Panc1 (cell line): ENCODE data around the gene CFAP58. TPM values are rescaled to one million over a fixed set of nuclear protein-coding genes. Genes with fewer than 3 reads are reported as not detected.

Experiments
- ATAC-seq: fragments of 200-7000 bp; cut with Tn5 transposase; 2 replicates; pipeline ENCODE4 v1.9.1; 2020; ENCODE audit warnings: mild to moderate bottlenecking, moderate library complexity
- BruUV-seq: library from RNA; stranded (reverse); fragments of 400-500 nt; replicated peaks from 2 replicates; lab custom pipeline; 2021; lab: Mats Ljungman, UMichigan
- CTCF ChIA-PET: fragments of 300-600 bp; sonication (Branson Sonifier 250); formaldehyde crosslinking; loops from one replicate; lab custom pipeline; 2022; ENCODE audit warnings: antibody characterized with exemption; lab: Charles Lee
- POLR2A ChIA-PET: fragments of 300-600 bp; sonication (Branson Sonifier 250); formaldehyde crosslinking; loops from one replicate; lab custom pipeline; 2022; ENCODE audit warnings: antibody characterized with exemption; lab: Charles Lee
- DNase-seq: peaks from one replicate; pipeline ENCODE4 v3.0.0-alpha.2; 2010; ENCODE audit warnings: low read depth, low spot score
- H3K27ac ChIP-seq: 2 replicates; pipeline ENCODE4 v1.5.1; 2011; ENCODE audit warnings: mild to moderate bottlenecking, low read length, inconsistent platforms
- H3K27me3 ChIP-seq: fragments of 200-500 bp; sonication (Bioruptor generic); 2 replicates; pipeline ENCODE4 v1.6.0; 2014; ENCODE audit warnings: low read length, inconsistent platforms; ENCODE audit not compliant: control insufficient read depth, insufficient read depth
- H3K36me3 ChIP-seq: fragments of 200-500 bp; sonication (Bioruptor generic); 2 replicates; pipeline ENCODE4 v1.5.1; 2014; ENCODE audit warnings: inconsistent platforms, mild to moderate bottlenecking, low read length, moderate library complexity; ENCODE audit not compliant: control insufficient read depth, insufficient read depth
- H3K4me1 ChIP-seq: 2 replicates; pipeline ENCODE4 v1.5.1; 2011; ENCODE audit warnings: inconsistent platforms, mild to moderate bottlenecking, low read length, moderate library complexity; ENCODE audit not compliant: control insufficient read depth, insufficient read depth
- H3K4me3 ChIP-seq, 2 experiments: 2 replicates each; pipeline ENCODE4 v1.5.1; 2011 to 2012; ENCODE audit warnings: low read depth in 2 of 2, low read length in 2 of 2, mild to moderate bottlenecking in 2 of 2, inconsistent platforms in 1 of 2, moderate library complexity in 1 of 2
- H3K9me3 ChIP-seq: fragments of 200-500 bp; sonication (Bioruptor generic); 2 replicates; pipeline ENCODE4 v1.5.1; 2014; ENCODE audit warnings: low read depth, mild to moderate bottlenecking, inconsistent platforms, low read length, moderate library complexity; ENCODE audit not compliant: control insufficient read depth, insufficient read depth
- CTCF ChIP-seq: fragments of 450-650 bp; IDR thresholded peaks from 2 replicates; pipeline ENCODE4 v1.5.1; 2017; ENCODE audit warnings: mild to moderate bottlenecking
- POLR2AphosphoS5 ChIP-seq: IDR thresholded peaks from 2 replicates; pipeline ENCODE4 v1.6.1; 2012; ENCODE audit warnings: mild to moderate bottlenecking, low read depth, low read length, moderate library complexity
- REST ChIP-seq, 2 experiments: IDR thresholded peaks; 2 replicates each; pipeline ENCODE4 v1.6.1; 2011 to 2012; ENCODE audit warnings: low read depth in 2 of 2, control low read depth in 1 of 2, low read length in 1 of 2, mild to moderate bottlenecking in 1 of 2, moderate library complexity in 1 of 2; ENCODE audit not compliant: insufficient read depth in 1 of 2
- SIN3A ChIP-seq: IDR thresholded peaks from 2 replicates; pipeline ENCODE4 v1.6.1; 2012; ENCODE audit warnings: low read depth, mild to moderate bottlenecking, low read length, moderate library complexity, borderline replicate concordance; ENCODE audit not compliant: insufficient read depth
- TCF7L2 ChIP-seq: IDR thresholded peaks from 2 replicates; pipeline ENCODE4 v1.6.1; 2011; ENCODE audit warnings: mild to moderate bottlenecking, low read depth, low read length, inconsistent platforms
- in situ Hi-C: cut with HindIII; loops from 2 replicates; pipeline ENCODE4 v1.10.0; 2016; ENCODE audit warnings: low sequenced_read_pairs, low pct_unique_long_range_greater_than_20kb
- intact Hi-C: fragments of 100-400 bp; cut with micrococcal nuclease; formaldehyde crosslinking; loops from one replicate; pipeline ENCODE4 v1.10.0; 2022; ENCODE audit not compliant: unreplicated experiment
- total RNA-seq: library from RNA; stranded (reverse); gene quantifications from one replicate; pipeline ENCODE4 v1.2.1, GENCODE V29; 2021; ENCODE audit not compliant: unreplicated experiment

The CFAP58 gene
- total RNA-seq, 1 experiment from 2014 or later: 2.0 TPM

DNA sequence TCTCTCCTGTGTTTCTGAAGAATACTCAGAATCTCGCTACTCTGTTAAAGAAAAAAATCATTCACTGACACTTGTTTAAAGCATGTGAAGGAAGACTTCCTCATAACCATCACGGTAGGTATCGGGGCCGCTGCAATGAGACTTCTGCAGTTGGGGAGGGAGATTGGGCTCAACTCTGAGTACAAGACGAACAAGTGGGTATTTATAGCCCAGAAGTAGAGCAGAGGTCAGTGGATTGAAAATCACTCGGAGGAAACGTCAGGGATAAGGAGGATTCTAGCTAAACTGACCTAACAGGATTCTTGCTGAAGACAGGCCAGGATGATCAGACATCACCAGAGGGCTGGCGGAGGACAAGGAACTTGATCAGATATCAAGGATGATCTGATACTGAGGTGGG, 48.7 kb upstream of the CFAP58 start:
- H3K27ac ChIP-seq: peak overlapping the region; percentile 39; the same call in 1 of the 2 replicates
- no peak for ATAC-seq
- ChIA-PET CTCF (interaction anchor here (0.7 to 2.9 kb wide), 7 partner anchors 8 to 49 kb away, joined by 3 to 23 read pairs (median 6); partner anchors contain the start of genes CFAP58 and ITPRIP), POLR2A (no interaction called here)
- BruUV-seq: no TSS peak
- no peaks in the 10 kb centered on the region for H3K27me3 ChIP-seq
- no peak for DNase-seq
- no peaks in the 10 kb centered on the region for H3K9me3 ChIP-seq
- peaks cover 30% of the 10 kb centered on the region for H3K4me1 ChIP-seq
- intact Hi-C loops (loop anchor here (1.0 kb wide), 1 partner anchor 45 kb away; no protein-coding TSS in a partner anchor), in situ Hi-C loops (no loop called here)
- no peak overlapping the region for H3K4me3 ChIP-seq
- no peak for TF ChIP-seq TCF7L2
- no peak for TF ChIP-seq POLR2AphosphoS5
- TF ChIP-seq CTCF: no peak
- TF ChIP-seq SIN3A: no peak
- TF ChIP-seq REST (IDR thresholded peaks at IDR 0.05; ENCODE audit: insufficient read depth in 1 of 2, low read depth in 2 of 2, low read length in 1 of 2): no peak
- H3K36me3 ChIP-seq: no peaks in the 10 kb centered on the region

GRCh38 chr10:104306897-104307296, 46.7 kb upstream of the CFAP58 start:
- peaks cover 49% of the 10 kb centered on the region for H3K4me1 ChIP-seq
- no peak overlapping the region for H3K4me3 ChIP-seq
- BruUV-seq: no TSS peak
- intact Hi-C loops: no loop called here
- no peaks in the 10 kb centered on the region; the same call in none of the 2 replicates for H3K36me3 ChIP-seq
- ChIA-PET POLR2A (no interaction called here), CTCF (interaction anchor here (0.7 to 2.9 kb wide), 5 partner anchors 15 to 419 kb away, joined by 3 to 23 read pairs (median 8); partner anchors contain the start of gene CFAP58)
- in situ Hi-C loops: no loop called here
- TF ChIP-seq POLR2AphosphoS5: no peak
- H3K9me3 ChIP-seq: no peaks in the 10 kb centered on the region
- H3K27ac ChIP-seq: peak overlapping the region; percentile 5; the same call in 1 of the 2 replicates
- no peaks in the 10 kb centered on the region for H3K27me3 ChIP-seq
- no peak for DNase-seq
- ATAC-seq: peak; percentile 23
